ENCODE measurements around the gene TGFB3. TPM values are rescaled to one million over a fixed set of nuclear protein-coding genes. Genes with fewer than 3 reads are reported as not detected.

The TGFB3 gene
- total RNA-seq = 0.91 and 1.3 TPM in 2 replicates

DNA sequence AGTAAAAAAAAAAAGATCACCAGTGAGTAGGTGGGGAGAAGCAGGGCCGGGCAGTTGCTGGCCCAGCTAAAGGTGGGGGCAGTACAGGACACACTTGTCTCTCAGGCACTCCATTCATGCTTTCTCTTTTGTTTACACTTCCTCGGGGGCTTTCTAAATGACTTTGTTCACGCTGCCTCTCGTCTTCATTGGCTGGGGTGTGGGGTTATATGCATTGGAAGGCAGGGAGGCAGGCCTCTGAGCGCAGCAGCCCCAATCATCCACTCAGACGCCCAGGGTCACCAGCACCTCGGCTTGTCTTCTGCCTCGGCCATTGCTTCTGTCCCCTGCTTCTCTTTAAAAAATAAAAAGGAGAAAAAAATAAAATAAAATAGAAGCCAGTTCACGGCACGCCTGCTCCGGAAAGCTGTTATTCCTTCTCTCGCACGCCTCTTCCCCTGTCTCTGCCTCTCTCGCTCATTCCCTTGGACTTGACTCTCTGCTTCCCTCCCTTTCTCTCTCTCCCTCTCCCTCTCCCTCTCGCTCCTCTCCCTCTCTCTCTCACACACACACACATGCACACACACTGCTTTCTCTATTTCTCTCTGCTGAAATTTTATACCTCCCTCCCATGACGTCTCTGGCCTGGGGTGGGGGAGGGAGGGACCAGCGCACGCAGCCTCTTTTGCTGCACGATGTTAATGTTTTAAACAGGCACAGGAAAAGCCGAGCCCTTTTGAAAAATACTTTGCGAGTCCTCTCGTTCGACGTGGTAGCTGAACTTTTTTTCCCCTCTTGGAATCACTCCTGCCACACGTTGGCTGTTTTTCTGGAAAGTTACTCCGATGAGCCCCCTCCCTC, at the start of gene TGFB3:
Gene TGFB3, minus strand, starts transcription at position 570 of the 840 bp plus-strand sequence. CDS start 1,102 bp downstream, outside the sequence.

DNA sequence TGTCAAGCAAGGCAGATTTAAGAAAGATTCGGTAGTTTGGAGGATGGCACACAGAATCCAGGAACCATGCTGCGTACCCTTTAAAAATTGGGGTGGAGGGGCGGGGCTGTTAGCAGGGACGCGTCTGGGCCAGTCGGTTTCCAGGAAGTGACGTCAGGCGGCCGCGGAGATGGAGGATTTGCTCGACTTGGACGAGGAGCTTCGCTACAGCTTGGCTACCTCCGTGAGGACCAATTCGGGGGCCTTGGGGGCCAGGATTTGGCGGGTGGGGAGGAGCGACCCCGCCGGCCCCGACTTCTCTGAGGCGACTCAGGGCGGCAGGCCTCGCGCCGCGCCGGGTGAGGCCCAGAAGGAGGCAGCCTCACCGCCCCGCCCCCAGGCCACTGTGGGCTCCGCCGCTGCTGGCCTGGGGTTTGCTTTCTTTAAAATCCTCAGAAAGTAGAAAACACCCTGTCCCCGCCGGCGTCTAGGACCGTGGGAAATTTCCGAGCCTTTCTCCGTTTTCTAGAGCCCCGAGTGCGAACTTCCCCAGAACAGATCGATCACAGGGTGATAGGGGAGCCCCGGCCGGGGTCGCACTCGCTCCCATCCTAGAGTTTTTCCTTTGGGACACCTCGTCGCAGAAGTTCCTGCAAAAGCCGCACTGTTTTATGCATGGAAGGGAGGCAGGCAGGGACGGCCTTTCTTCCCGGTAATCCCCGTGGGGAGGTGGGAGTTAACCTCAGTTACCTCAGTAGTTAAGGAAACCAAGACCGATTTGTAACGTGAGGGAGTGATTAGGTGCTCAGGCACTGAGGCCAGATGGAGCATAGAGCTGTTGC, 4.0 kb upstream of the TGFB3 start, which contains the start of gene IFT43:
Gene IFT43, plus strand, starts transcription at position 146 of the 821 bp plus-strand sequence. Its CDS starts 24 bp downstream, at position 170.

Other genes with a start within 250 kb of the TGFB3 start
- gene IFT43, start 3.8 kb upstream of the TGFB3 start, total RNA-seq = 18.2 and 35.7 TPM in 2 replicates
- gene GPATCH2L, start 169.9 kb upstream of the TGFB3 start, total RNA-seq = 44.8 and 104 TPM in 2 replicates